ENCODE data around the gene ANXA6.

Gene ANXA6

GRCh38 chr5:151070449-151070848 is 87.1 kb downstream of the ANXA6 start:
- Histone ChIP-seq H3K4me3 (replicated peaks; ENCODE audit: insufficient read depth, low read length) (no peak overlapping the region), H3K27ac (replicated peaks) (no peak overlapping the region), H3K27me3 (ENCODE audit: insufficient read depth, poor library complexity, severe bottlenecking) (no peaks in the 10 kb centered on the region)
- TF ChIP-seq GABPA (IDR thresholded peaks at IDR 0.05; ENCODE audit: low read depth) (no peak), SPI1 (IDR thresholded peaks at IDR 0.05; ENCODE audit: borderline replicate concordance, low read depth) (no peak), CTCF (IDR thresholded peaks at IDR 0.05; ENCODE audit: insufficient read depth, low read length) (no peak), POLR2AphosphoS5 (IDR thresholded peaks at IDR 0.05; ENCODE audit: low read depth) (no peak), REST (IDR thresholded peaks at IDR 0.05; ENCODE audit: insufficient replicate concordance, low read depth) (no peak)
- no peak for DNase-seq (ENCODE audit: low read depth in 1 of 2, low spot score in 1 of 2)

DNA sequence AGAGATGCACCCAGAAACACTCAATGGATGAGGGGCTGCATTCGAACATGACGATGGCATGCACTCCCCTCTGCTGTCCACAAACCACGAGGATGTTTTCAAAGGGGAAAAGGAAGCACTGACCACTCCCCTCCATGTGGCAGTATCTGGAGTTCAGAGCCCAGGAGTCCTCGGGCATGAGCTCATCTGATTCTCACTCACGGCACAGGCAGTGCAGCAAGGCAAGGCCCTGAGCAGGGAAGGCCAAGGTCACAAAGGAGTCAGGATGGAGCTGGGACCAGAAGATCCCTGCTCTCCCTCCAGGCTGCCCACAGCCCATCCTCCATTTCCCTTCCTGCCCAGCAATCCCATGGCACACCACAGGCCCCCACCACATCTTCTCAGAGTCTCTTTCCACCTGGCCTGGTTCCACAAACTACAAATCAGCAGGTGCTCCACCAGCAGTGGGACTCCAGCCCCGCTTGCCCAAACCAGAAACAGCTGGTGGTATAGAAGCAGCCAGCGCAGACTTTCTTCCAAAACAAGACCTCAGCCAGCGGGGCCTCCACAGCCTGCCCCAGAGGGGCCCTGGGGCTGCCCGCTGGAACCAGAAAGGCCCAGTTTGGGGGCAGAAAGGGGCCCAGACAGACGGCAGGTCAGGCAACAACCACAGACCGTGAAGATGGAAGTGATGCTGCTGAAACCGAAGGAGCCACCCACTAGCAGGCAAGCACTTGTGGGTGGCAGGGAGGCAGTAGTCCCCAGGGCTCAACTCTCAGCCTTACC is 89.0 kb downstream of the ANXA6 start:
- no peak for DNase-seq (ENCODE audit: low read depth in 1 of 2, low spot score in 1 of 2)
- Histone ChIP-seq H3K27me3 (ENCODE audit: insufficient read depth, poor library complexity, severe bottlenecking) (no peaks in the 10 kb centered on the region), H3K4me3 (replicated peaks; ENCODE audit: insufficient read depth, low read length) (no peak overlapping the region), H3K27ac (replicated peaks) (no peak overlapping the region)
- TF ChIP-seq SPI1 (IDR thresholded peaks at IDR 0.05; ENCODE audit: borderline replicate concordance, low read depth), result no peak
- no peak for TF ChIP-seq GABPA (IDR thresholded peaks at IDR 0.05; ENCODE audit: low read depth)
- no peak for TF ChIP-seq POLR2AphosphoS5 (IDR thresholded peaks at IDR 0.05; ENCODE audit: low read depth)
- no peak for TF ChIP-seq CTCF (IDR thresholded peaks at IDR 0.05; ENCODE audit: insufficient read depth, low read length)
- no peak for TF ChIP-seq REST (IDR thresholded peaks at IDR 0.05; ENCODE audit: insufficient replicate concordance, low read depth)

- DNase-seq (ENCODE audit: low read depth in 1 of 2, low spot score in 1 of 2), result no peak
- no peaks in the 10 kb centered on the region for H3K27me3 ChIP-seq (ENCODE audit: insufficient read depth, poor library complexity, severe bottlenecking)
- no peak overlapping the region for H3K4me3 ChIP-seq (replicated peaks; ENCODE audit: insufficient read depth, low read length)
- TF ChIP-seq GABPA (IDR thresholded peaks at IDR 0.05; ENCODE audit: low read depth) (no peak), REST (IDR thresholded peaks at IDR 0.05; ENCODE audit: insufficient replicate concordance, low read depth) (no peak), CTCF (IDR thresholded peaks at IDR 0.05; ENCODE audit: insufficient read depth, low read length) (no peak), POLR2AphosphoS5 (IDR thresholded peaks at IDR 0.05; ENCODE audit: low read depth) (no peak), SPI1 (IDR thresholded peaks at IDR 0.05; ENCODE audit: borderline replicate concordance, low read depth) (no peak)
- no peak overlapping the region for H3K27ac ChIP-seq (replicated peaks)
Observed at GRCh38 chr5:151067632-151068432, 89.7 kb downstream of the ANXA6 start.
